Heart left ventricle (tissue), 16 donors: ENCODE data around the gene DHRS4L2. TPM values are rescaled to one million over a fixed set of nuclear protein-coding genes. Genes with fewer than 3 reads are reported as not detected.
"Not testable (repeated sequence)": the region's sequence is repeated elsewhere in the genome, so short reads cannot be mapped to it uniquely, and the experiment has no call there.

Experiments used
- ATAC-seq, 4 donors: fragments of 200-7000 bp; cut with Tn5 transposase; one replicate each; pipeline ENCODE4 v1.9.1; 2020 to 2022; ENCODE audit warnings: moderate library complexity in 4 of 4, mild to moderate bottlenecking in 3 of 4, moderate number of reproducible peaks in 1 of 4
- DNase-seq, 5 donors: peaks; one replicate each; pipeline ENCODE4 v3.0.0-alpha.2; 2020
- H3K27ac ChIP-seq, 12 donors: fragments of 200-600 bp; sonication (generic) in 4 of 12; one replicate each; pipeline versions ENCODE4 v1.5.0 to v1.8.0; 2016 to 2022; ENCODE audit warnings: mild to moderate bottlenecking in 2 of 12
- H3K27me3 ChIP-seq, 9 donors: fragments of 200-600 bp; sonication (generic) in 2 of 9; one replicate each; pipeline versions ENCODE4 v1.5.1 to v1.8.0; 2016 to 2022; ENCODE audit warnings: mild to moderate bottlenecking in 3 of 9
- H3K36me3 ChIP-seq, 9 donors: fragments of 200-600 bp; sonication (generic) in 2 of 9; one replicate each; pipeline versions ENCODE4 v1.5.0 to v1.8.0; 2018 to 2022; ENCODE audit warnings: mild to moderate bottlenecking in 2 of 9
- H3K4me1 ChIP-seq, 12 donors: fragments of 200-600 bp; sonication (generic) in 4 of 12; one replicate each; pipeline versions ENCODE4 v1.5.0 to v1.8.0; 2016 to 2022; ENCODE audit warnings: mild to moderate bottlenecking in 3 of 12
- H3K4me3 ChIP-seq, 12 donors: fragments of 200-600 bp; sonication (generic) in 4 of 12; one replicate each; pipeline versions ENCODE4 v1.5.0 to v1.8.0; 2017 to 2022; ENCODE audit warnings: mild to moderate bottlenecking in 9 of 12, moderate library complexity in 4 of 12
- H3K9me3 ChIP-seq, 12 donors: fragments of 200-600 bp; sonication (generic) in 4 of 12; one replicate each; pipeline versions ENCODE4 v1.5.0 to v1.8.0; 2016 to 2022; ENCODE audit warnings: mild to moderate bottlenecking in 1 of 12
- CTCF ChIP-seq, 12 donors: fragments of 200-600 bp; sonication (generic) in 4 of 12; IDR thresholded peaks; one replicate each; pipeline versions ENCODE4 v1.5.0 to v1.8.0; 2018 to 2022; ENCODE audit warnings: antibody characterized with exemption in 12 of 12, mild to moderate bottlenecking in 5 of 12
- POLR2A ChIP-seq, 2 donors: fragments of 450-650 bp; IDR thresholded peaks; one replicate each; pipeline ENCODE4 v1.6.1; 2017; ENCODE audit warnings: antibody characterized with exemption in 2 of 2, mild to moderate bottlenecking in 2 of 2, moderate library complexity in 2 of 2
- WGBS, 4 donors: extraction: QIAGEN DNeasy Blood & Tissue Kit in 2 of 4; methylation state at CpG; one replicate each; pipeline versions ENCODE4 v1.1.5 to v1.1.7; 2013 to 2018; 5-methylcytosine and 5-hydroxymethylcytosine counted together
- intact Hi-C, 10 donors: fragments of 100-400 bp; cut with DNase I; formaldehyde crosslinking; loops; one replicate each; pipeline versions ENCODE4 v1.11.1 to v1.14.2; 2022
- long read RNA-seq, 3 donors: library from polyadenylated mRNA; unstranded; transcript quantifications; one replicate each; pipeline ENCODE4 v2.0.0, GENCODE V29; 2020 to 2021
- polyA plus RNA-seq, 2 donors: library from polyadenylated mRNA; stranded (reverse); fragments of 200-250 nt; gene quantifications; one replicate each; pipeline ENCODE4 v1.2.3, GENCODE V29; 2013
- total RNA-seq, 9 donors: library from RNA; depleted of rRNA in 2 of 9; stranded (reverse); fragments of >200 nt in 2 of 9; fragmentation: NEBNext Ultra II Directional in 3 of 9; extraction: Animal tissue kit (Norgen Biotek cat#: 25700) in 3 of 9; gene quantifications; one replicate each; pipeline versions ENCODE4 v1.1.0 to v1.2.4, GENCODE V29; 2016 to 2023
- donor health status: ischemic (EF 13 %, LVEDD 7.1; RV severe dilation, severe dysfunction).
- donor health status: healthy with polysubstance abuse.
- donor health status: DM: no; HTN: yes; CAD: no.
- donor health status: DM: no; HTN: no; CAD: no.
- donor health status: ischemic (EF 25% LVEDD 6.9; RV normal size, moderate dysfunction).
- donor health status: ischemic (EF 25% LVEDD 5.7; RV mildly dilated, moderate dysfunction).
- donor health status: healthy.
- donor health status: DM: yes; HTN: yes; CAD: no.
- donor health status: ischemic (EF 35%, LVEDD 5.7; RV mildly dilated, moderate dysfunction).
- donor health status: nonischemic (EF 11% LVEDD 7.7; RV severe dilation, severe dysfunction).
- donor health status: DM: yes; HTN: yes; CAD: no.
- donor health status: PGD.
- donor health status: ischemic (EF 29% LVEDD 5.4; RV normal size, mild dysfunction).
- donor health status: nonischemic (EF 23%, LVEDD 6.1; RV moderate dilation, normal function).

The DHRS4L2 gene
- 10 to 100 TPM; 17.9 to 37.1 (median 27.5) TPM for total RNA-seq
- 10 to 100 TPM; 22.2 to 65.9 TPM for polyA plus RNA-seq
- long read RNA-seq, donor 1, transcript DHRS4L2-202 (5 exons, 1,117 nt), result major isoform, 19 of 32 reads
- long read RNA-seq, donor 1, transcript DHRS4L2-201 (8 exons, 1,370 nt), result minor isoform, 8 of 32 reads
- long read RNA-seq, donor 1, partial matches to known transcripts, result 4 of 32 reads
- long read RNA-seq, donor 1, other reads (novel, unspliced or antisense), result 1 of 32 reads
- long read RNA-seq, donor 2, transcript DHRS4L2-201 (8 exons, 1,370 nt), result major isoform, 12 of 25 reads
- long read RNA-seq, donor 2, transcript DHRS4L2-202 (5 exons, 1,117 nt), result minor isoform, 7 of 25 reads
- long read RNA-seq, donor 2, partial matches to known transcripts, result 0 of 25 reads
- long read RNA-seq, donor 2, other reads (novel, unspliced or antisense), result 6 of 25 reads
- long read RNA-seq, donor 3, transcript DHRS4L2-202 (5 exons, 1,117 nt), result major isoform, 6 of 18 reads
- long read RNA-seq, donor 3, partial matches to known transcripts, result 1 of 18 reads
- long read RNA-seq, donor 3, other reads (novel, unspliced or antisense), result 7 of 18 reads

DNA sequence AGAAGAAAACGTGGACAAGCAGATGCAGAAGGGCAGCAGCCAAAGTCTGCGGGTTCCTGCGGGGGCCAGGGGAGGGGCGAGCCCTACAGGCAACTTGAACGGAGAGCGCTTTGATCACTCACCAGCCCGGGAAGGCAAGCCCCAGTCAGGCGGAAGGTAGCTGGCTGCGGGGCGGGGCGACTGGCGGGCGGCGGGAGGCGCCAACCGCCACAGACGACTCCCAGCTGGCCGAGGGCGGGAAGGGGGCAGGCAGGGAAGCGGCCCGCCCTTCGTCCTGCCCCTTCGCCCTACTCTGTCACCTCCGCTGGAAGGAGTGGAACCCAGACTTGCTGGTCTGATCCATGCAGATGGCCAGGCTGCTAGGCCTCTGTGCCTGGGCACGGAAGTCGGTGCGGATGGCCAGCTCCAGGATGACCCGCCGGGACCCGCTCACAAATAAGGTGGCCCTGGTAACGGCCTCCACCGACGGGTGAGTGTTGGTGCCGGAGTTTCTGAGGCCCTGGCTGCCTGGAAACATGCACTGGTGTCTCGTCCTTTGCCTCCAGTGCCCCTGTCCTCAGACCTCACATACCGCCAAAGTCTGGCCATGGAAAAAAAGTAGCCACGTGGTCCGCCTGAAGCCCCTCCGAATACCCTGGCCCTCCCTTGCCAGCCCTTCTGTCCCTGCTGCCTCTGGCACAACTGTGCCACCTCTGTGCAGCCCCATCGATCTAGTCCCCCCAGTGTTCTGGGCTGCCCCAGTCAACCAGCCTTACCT, at the start of gene DHRS4L2:
Gene DHRS4L2 (plus strand): TSS at position 323 of the 757 bp plus-strand sequence. CDS start 19 bp downstream, at position 342.
- intact Hi-C loops, result loop anchor here in 4 of 10 donors (5.0 to 10.0 kb wide), 4 partner anchors 44 to 106 kb away; partner anchors contain the start of gene PCK2 (in 2 of the 4)
- H3K36me3 ChIP-seq, H3K9me3 ChIP-seq, H3K27me3 ChIP-seq: not testable (repeated sequence)
- Histone ChIP-seq H3K4me3 (peak within 1 kb of the TSS; percentile 16 to 64 (median 54)), H3K4me1 (peaks cover 0 to 34% (median 11%) of the 10 kb centered on the region in 12 donors), H3K27ac (peak within 1 kb of the TSS; percentile 13 to 82 (median 76))
- TF ChIP-seq POLR2A (IDR thresholded peaks at IDR 0.05) (peak in 1 of 2 donors; percentile 45), CTCF (IDR thresholded peaks at IDR 0.05) (peak in 1 of 12 donors; percentile 12)
- 8 to 19% (median 10%) methylated on average over 20 to 40 of the region's 40 CpGs for WGBS, 4 donors
- ATAC-seq, result peak; percentile 89 to 97 (median 96)
- DNase-seq, result peak; percentile 88 to 94 (median 92)

GRCh38 chr14:23939607-23940326, 49.0 kb upstream of the DHRS4L2 start:
- DNase-seq (no peak), ATAC-seq (no peak)
- intact Hi-C loops, result loop anchor here in 1 of 10 donors (10.0 kb wide), 1 partner anchor 215 kb away; no protein-coding TSS in a partner anchor
- 79 to 87% (median 84%) methylated on average over 3 of the region's 3 CpGs for WGBS, 4 donors
- no peak for TF ChIP-seq CTCF (IDR thresholded peaks at IDR 0.05)
- TF ChIP-seq POLR2A (IDR thresholded peaks at IDR 0.05), result no peak
- peaks cover 0 to 20% (median 15%) of the 10 kb centered on the region in 9 donors for H3K36me3 ChIP-seq
- peaks cover 0 to 11% (median 0%) of the 10 kb centered on the region in 12 donors for H3K4me1 ChIP-seq
- H3K9me3 ChIP-seq, result no peaks in the 10 kb centered on the region
- H3K27me3 ChIP-seq, result no peaks in the 10 kb centered on the region
- no peak overlapping the region for H3K27ac ChIP-seq
- H3K4me3 ChIP-seq, result no peak overlapping the region

- no peak overlapping the region for H3K4me3 ChIP-seq
- DNase-seq, result no peak
- H3K27ac ChIP-seq, result no peak overlapping the region
- intact Hi-C loops, result no loop called here
- peaks cover 0 to 20% (median 15%) of the 10 kb centered on the region in 9 donors for H3K36me3 ChIP-seq
- TF ChIP-seq POLR2A (IDR thresholded peaks at IDR 0.05), result no peak
- no peak for TF ChIP-seq CTCF (IDR thresholded peaks at IDR 0.05)
- no peak for ATAC-seq
- WGBS, 4 donors, result 45 to 91% (median 68%) methylated on average over 3 of the region's 3 CpGs
- no peaks in the 10 kb centered on the region for H3K9me3 ChIP-seq
- H3K27me3 ChIP-seq, result no peaks in the 10 kb centered on the region
- peaks cover 0 to 15% (median 0%) of the 10 kb centered on the region in 12 donors for H3K4me1 ChIP-seq
Measured at GRCh38 chr14:23941230-23941629, 47.5 kb upstream of the DHRS4L2 start.
